Mammary epithelial cell (primary cell): ENCODE results near the gene CPPED1.

Experiments
- CTCF ChIP-seq, 2 donors: IDR thresholded peaks in 1 of 2; conservative IDR thresholded peaks in 1 of 2; 2 replicates each; pipeline ENCODE4 v1.5.1; 2011 to 2012; ENCODE audit warnings: inconsistent platforms in 2 of 2, low read length in 2 of 2, mild to moderate bottlenecking in 2 of 2, control low read depth in 1 of 2, low read depth in 1 of 2; ENCODE audit not compliant: insufficient read depth in 1 of 2; ENCODE audit errors: extremely low read depth in 1 of 2
- EZH2 ChIP-seq: IDR thresholded peaks from 2 replicates; pipeline ENCODE4 v1.6.1; 2012; ENCODE audit warnings: low read length, inconsistent platforms, borderline replicate concordance

- TF ChIP-seq CTCF (conservative IDR thresholded peaks at IDR 0.05 in 1 of 2, IDR thresholded peaks at IDR 0.05 in 1 of 2; ENCODE audit: extremely low read depth in 1 of 2, insufficient read depth in 1 of 2, low read depth in 1 of 2, low read length in 2 of 2), result no peak
- TF ChIP-seq EZH2, result no peak
Measured at GRCh38 chr16:12609937-12610699, 193.6 kb downstream of the CPPED1 start.
